Measurements from ENCODE around the gene GALM. TPM values are rescaled to one million over a fixed set of nuclear protein-coding genes. Genes with fewer than 3 reads are reported as not detected.
"Not testable (repeated sequence)": the region's sequence is repeated elsewhere in the genome, so short reads cannot be mapped to it uniquely, and the experiment has no call there.

Gene GALM
- total RNA-seq, 1 experiment from 2014 or later: 10.0 TPM

DNA sequence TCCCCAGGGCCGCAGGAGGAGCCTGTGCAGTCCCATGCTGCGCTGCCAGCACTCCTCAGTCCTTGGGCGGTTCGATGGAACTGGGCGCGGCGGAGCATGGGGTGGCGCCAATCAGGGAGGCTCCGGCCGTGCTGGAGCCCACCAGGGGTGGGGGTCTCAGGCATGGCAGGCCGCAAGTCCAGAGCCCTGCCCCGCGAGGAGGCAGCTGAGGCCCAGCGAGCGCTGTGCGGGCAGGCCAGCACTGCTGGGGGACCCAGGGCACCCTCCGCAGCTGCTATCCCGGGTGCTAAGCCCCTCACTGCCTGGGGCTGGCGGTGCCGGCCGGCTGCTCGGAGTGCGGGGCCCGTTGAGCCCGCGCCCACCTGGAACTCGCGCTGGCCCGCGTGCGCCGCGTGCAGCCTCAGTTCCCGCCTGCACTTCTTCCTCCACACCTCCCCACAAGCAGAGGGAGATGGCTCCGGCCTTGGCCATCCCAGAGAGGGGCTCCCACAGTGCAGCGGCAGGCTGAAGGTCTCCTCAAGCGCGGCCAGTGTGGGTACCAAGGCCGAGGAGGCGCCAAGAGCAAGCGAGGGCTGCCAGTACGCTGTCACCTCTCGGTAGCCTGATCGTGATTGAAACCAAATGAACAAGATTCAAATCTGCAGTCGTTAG lies 22.8 kb upstream of the GALM start:
- Histone ChIP-seq H3K23ac (ENCODE audit: insufficient read length, low read depth, low read length) (no peak overlapping the region), H2BK120ac (ENCODE audit: low read depth, low read length, poor library complexity, severe bottlenecking) (no peak overlapping the region), H4K8ac (replicated peaks; ENCODE audit: insufficient read length, low read depth, low read length) (no peak overlapping the region), H3K9me3 (ENCODE audit: control insufficient read depth, low read depth, low read length) (peaks cover 8% of the 10 kb centered on the region), H2BK5ac (ENCODE audit: insufficient read length, low read length) (no peak overlapping the region), H3K23me2 (ENCODE audit: insufficient read length, low read depth, low read length, poor library complexity, severe bottlenecking) (no peaks in the 10 kb centered on the region), H3K56ac (ENCODE audit: insufficient read length, low read depth, low read length) (no peak overlapping the region), H3K27me3 (ENCODE audit: insufficient read depth, low read length) (no peaks in the 10 kb centered on the region), H3T11ph (ENCODE audit: low read length) (no peak overlapping the region), H3K14ac (ENCODE audit: insufficient read depth, low read length) (no peak overlapping the region), H3K79me2 (ENCODE audit: insufficient read depth, low read length) (no peaks in the 10 kb centered on the region), H2BK20ac (ENCODE audit: low read depth, low read length, poor library complexity, severe bottlenecking) (no peak overlapping the region), H3K79me1 (ENCODE audit: insufficient read depth, low read depth, low read length, poor library complexity, severe bottlenecking) (no peaks in the 10 kb centered on the region), H3K18ac (ENCODE audit: insufficient read length, low read depth, low read length) (no peak overlapping the region), H2AK5ac (ENCODE audit: insufficient read length, low read length) (no peak overlapping the region), H3K4me1 (ENCODE audit: insufficient read depth, low read length) (no peaks in the 10 kb centered on the region), H4K20me1 (ENCODE audit: control insufficient read depth, insufficient read depth, insufficient read length) (no peaks in the 10 kb centered on the region), H2BK12ac (ENCODE audit: insufficient read length, low read depth, low read length) (no peak overlapping the region), H4K91ac (ENCODE audit: insufficient read length, low read depth, low read length) (no peak overlapping the region), H3K4me2 (ENCODE audit: insufficient read depth, insufficient read length, low read length) (no peak overlapping the region), H3K27ac (ENCODE audit: insufficient read length, low read depth, low read length) (no peak overlapping the region), H2AFZ (ENCODE audit: low read length) (no peak overlapping the region), H3K9ac (ENCODE audit: extremely low read depth, insufficient read length, low read length) (no peak overlapping the region), H4K5ac (ENCODE audit: insufficient read length, low read depth, low read length) (no peak overlapping the region), H2BK15ac (ENCODE audit: low read depth, low read length) (no peak overlapping the region), H3K4ac (ENCODE audit: low read depth, low read length) (no peak overlapping the region)
- TF ChIP-seq CTCF (conservative IDR thresholded peaks at IDR 0.05): no peak
- Mint-ChIP-seq H3K27ac (no peak overlapping the region), H3K4me3 (no peak overlapping the region), H3K36me3 (ENCODE audit: insufficient read depth in 1 of 3, low read depth in 3 of 3) (peaks cover 6 to 22% (median 12%) of the 10 kb centered on the region in 3 experiments; a peak in 5 of 7 replicates), H3K4me1 (no peaks in the 10 kb centered on the region), H3K9me3 (peaks cover 14 to 15% of the 10 kb centered on the region in 2 experiments), H3K27me3 (ENCODE audit: low read depth) (no peaks in the 10 kb centered on the region; the same call in 1 of the 2 replicates)
- no CpG with 5 or more reads among the region's 45 CpGs for WGBS (ENCODE audit: extremely low coverage, insufficient read length, low lambda C conversion rate)
- DNase-seq: no peak

- not testable (repeated sequence) for H3K23me2 ChIP-seq (ENCODE audit: insufficient read length, low read depth, low read length, poor library complexity, severe bottlenecking); H2AFZ ChIP-seq (ENCODE audit: low read length); H2BK20ac ChIP-seq (ENCODE audit: low read depth, low read length, poor library complexity, severe bottlenecking); H3K27me3 Mint-ChIP-seq (ENCODE audit: low read depth); H3K79me2 ChIP-seq (ENCODE audit: insufficient read depth, low read length); H2BK15ac ChIP-seq (ENCODE audit: low read depth, low read length); H2BK120ac ChIP-seq (ENCODE audit: low read depth, low read length, poor library complexity, severe bottlenecking); H2BK12ac ChIP-seq (ENCODE audit: insufficient read length, low read depth, low read length); H3K14ac ChIP-seq (ENCODE audit: insufficient read depth, low read length); H3K4me1 Mint-ChIP-seq; H3K9me3 ChIP-seq (ENCODE audit: control insufficient read depth, low read depth, low read length); H3K27me3 ChIP-seq (ENCODE audit: insufficient read depth, low read length); H3K9ac ChIP-seq (ENCODE audit: extremely low read depth, insufficient read length, low read length); H2BK5ac ChIP-seq (ENCODE audit: insufficient read length, low read length); H3K79me1 ChIP-seq (ENCODE audit: insufficient read depth, low read depth, low read length, poor library complexity, severe bottlenecking); H3K27ac ChIP-seq (ENCODE audit: insufficient read length, low read depth, low read length); H4K8ac ChIP-seq (replicated peaks; ENCODE audit: insufficient read length, low read depth, low read length); H3K56ac ChIP-seq (ENCODE audit: insufficient read length, low read depth, low read length); H3K4me2 ChIP-seq (ENCODE audit: insufficient read depth, insufficient read length, low read length); H3K27ac Mint-ChIP-seq; H4K91ac ChIP-seq (ENCODE audit: insufficient read length, low read depth, low read length); H3K4ac ChIP-seq (ENCODE audit: low read depth, low read length); H3K23ac ChIP-seq (ENCODE audit: insufficient read length, low read depth, low read length); H4K5ac ChIP-seq (ENCODE audit: insufficient read length, low read depth, low read length); H3K4me1 ChIP-seq (ENCODE audit: insufficient read depth, low read length); H3K18ac ChIP-seq (ENCODE audit: insufficient read length, low read depth, low read length); H3T11ph ChIP-seq (ENCODE audit: low read length); DNase-seq; H2AK5ac ChIP-seq (ENCODE audit: insufficient read length, low read length); H3K4me3 Mint-ChIP-seq; H4K20me1 ChIP-seq (ENCODE audit: control insufficient read depth, insufficient read depth, insufficient read length)
- WGBS (ENCODE audit: extremely low coverage, insufficient read length, low lambda C conversion rate): no CpG with 5 or more reads among the region's 16 CpGs
- Mint-ChIP-seq H3K36me3 (ENCODE audit: insufficient read depth in 1 of 3, low read depth in 3 of 3) (peaks cover 6 to 22% (median 12%) of the 10 kb centered on the region in 3 experiments; a peak in 5 of 7 replicates), H3K9me3 (peaks cover 14 to 15% of the 10 kb centered on the region in 2 experiments)
These were observed 22.0 kb upstream of the GALM start for GRCh38 chr2:38643683-38644511.

Data from H9 (cell line).